Common myeloid progenitor, CD34-positive (primary cell): ENCODE results near the gene FASTKD3.
A peak's percentile ranks its signal among the peaks of the same experiment; 100 is the strongest.

Experiments
- CTCF ChIA-PET: fragments of 350-600 bp; sonication (Branson Sonifier 250); formaldehyde crosslinking; loops from one replicate; lab custom pipeline; 2021; ENCODE audit warnings: antibody characterized with exemption; lab: Charles Lee
- POLR2A ChIA-PET: fragments of 350-600 bp; sonication (Branson Sonifier 250); formaldehyde crosslinking; loops from one replicate; lab custom pipeline; 2021; ENCODE audit warnings: antibody characterized with exemption; lab: Charles Lee
- DNase-seq, 3 donors: peaks; one replicate each; pipeline versions ENCODE4 v3.0.0 to v3.0.0-alpha.2; 2013
- H3K27ac ChIP-seq, 2 experiments: 1 replicate in 1 of 2; 2 replicates in 1 of 2; pipeline ENCODE4 v1.7.0; 2013; ENCODE audit warnings: inconsistent platforms in 2 of 2, low read length in 2 of 2, mild to moderate bottlenecking in 2 of 2, low read depth in 1 of 2, moderate library complexity in 1 of 2; ENCODE audit not compliant: severe bottlenecking in 2 of 2, insufficient read depth in 1 of 2, poor library complexity in 1 of 2
- H3K27me3 ChIP-seq, 5 experiments: replicated peaks in 2 of 5; 1 replicate in 3 of 5; 2 replicates in 2 of 5; pipeline versions ENCODE4 v1.6.1 to v1.7.0; 2013; ENCODE audit warnings: low read length in 4 of 5, mild to moderate bottlenecking in 2 of 5, moderate library complexity in 2 of 5, inconsistent platforms in 1 of 5; ENCODE audit not compliant: insufficient read depth in 5 of 5, control insufficient read depth in 4 of 5
- H3K36me3 ChIP-seq, 4 experiments: 1 replicate in 2 of 4; 2 replicates in 2 of 4; pipeline versions ENCODE4 v1.6.1 to v1.7.0; 2013; ENCODE audit warnings: low read length in 3 of 4, control low read depth in 1 of 4, mild to moderate bottlenecking in 1 of 4; ENCODE audit not compliant: control insufficient read depth in 4 of 4, insufficient read depth in 4 of 4
- H3K4me1 ChIP-seq, 4 experiments: 1 replicate in 3 of 4; 2 replicates in 1 of 4; pipeline versions ENCODE4 v1.6.1 to v1.7.1; 2013; ENCODE audit warnings: low read length in 3 of 4, mild to moderate bottlenecking in 3 of 4, control low read depth in 1 of 4, inconsistent platforms in 1 of 4, moderate library complexity in 1 of 4; ENCODE audit not compliant: control insufficient read depth in 4 of 4, insufficient read depth in 4 of 4; ENCODE audit errors: control extremely low read depth in 1 of 4
- H3K4me3 ChIP-seq, 7 experiments: 1 replicate in 4 of 7; 2 replicates in 3 of 7; pipeline versions ENCODE4 v1.5.1 to v1.7.0; 2013; ENCODE audit warnings: mild to moderate bottlenecking in 7 of 7, low read length in 6 of 7, moderate library complexity in 6 of 7, inconsistent platforms in 2 of 7, low read depth in 2 of 7, control low read depth in 1 of 7; ENCODE audit not compliant: insufficient read depth in 4 of 7, control insufficient read depth in 1 of 7; ENCODE audit errors: extremely low read depth in 1 of 7
- H3K9me3 ChIP-seq, 5 experiments: 1 replicate in 4 of 5; 2 replicates in 1 of 5; pipeline versions ENCODE4 v1.6.1 to v1.7.1; 2013; ENCODE audit warnings: low read length in 4 of 5, mild to moderate bottlenecking in 2 of 5, inconsistent platforms in 1 of 5, low read depth in 1 of 5, moderate library complexity in 1 of 5; ENCODE audit not compliant: control insufficient read depth in 4 of 5, insufficient read depth in 2 of 5; ENCODE audit errors: control extremely low read depth in 1 of 5
- WGBS: methylation state at CpG from one replicate; pipeline ENCODE4 v1.1.5; 2013; ENCODE audit not compliant: insufficient coverage; 5-methylcytosine and 5-hydroxymethylcytosine counted together

FASTKD3 gene

DNA sequence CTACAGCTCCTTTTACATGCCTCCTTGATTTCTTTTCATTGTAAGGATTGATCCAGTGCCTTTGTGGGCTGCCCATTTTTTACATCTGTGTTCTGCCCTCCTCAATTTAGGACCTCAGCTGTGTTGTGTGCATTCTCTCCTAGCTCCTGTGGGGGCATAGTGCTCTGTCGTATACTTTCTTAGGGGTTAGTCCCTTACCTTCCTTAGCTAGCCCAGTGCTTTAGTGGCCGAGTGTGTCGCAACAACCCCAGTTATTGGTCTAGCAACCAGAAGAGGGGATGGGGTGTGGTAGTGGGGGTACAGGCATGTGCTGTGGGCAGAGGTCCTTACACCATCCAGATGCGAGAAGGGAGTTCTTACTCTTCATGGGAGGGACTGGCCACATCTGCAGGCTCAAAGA lies 12.3 kb upstream of the FASTKD3 start:
- ChIA-PET POLR2A (no interaction called here), CTCF (interaction anchor here (1.0 to 1.5 kb wide), 2 partner anchors 11 to 15 kb away, joined by 3 read pairs; no protein-coding TSS in a partner anchor)
- WGBS, result 93% methylated on average over 2 of the region's 4 CpGs
- Histone ChIP-seq H3K4me1 (no peaks in the 10 kb centered on the region), H3K4me3 (no peak overlapping the region), H3K9me3 (no peaks in the 10 kb centered on the region), H3K36me3 (peaks cover 22 to 93% (median 75%) of the 10 kb centered on the region in 4 experiments), H3K27me3 (no peaks in the 10 kb centered on the region), H3K27ac (no peak overlapping the region)
- DNase-seq, result no peak

DNA sequence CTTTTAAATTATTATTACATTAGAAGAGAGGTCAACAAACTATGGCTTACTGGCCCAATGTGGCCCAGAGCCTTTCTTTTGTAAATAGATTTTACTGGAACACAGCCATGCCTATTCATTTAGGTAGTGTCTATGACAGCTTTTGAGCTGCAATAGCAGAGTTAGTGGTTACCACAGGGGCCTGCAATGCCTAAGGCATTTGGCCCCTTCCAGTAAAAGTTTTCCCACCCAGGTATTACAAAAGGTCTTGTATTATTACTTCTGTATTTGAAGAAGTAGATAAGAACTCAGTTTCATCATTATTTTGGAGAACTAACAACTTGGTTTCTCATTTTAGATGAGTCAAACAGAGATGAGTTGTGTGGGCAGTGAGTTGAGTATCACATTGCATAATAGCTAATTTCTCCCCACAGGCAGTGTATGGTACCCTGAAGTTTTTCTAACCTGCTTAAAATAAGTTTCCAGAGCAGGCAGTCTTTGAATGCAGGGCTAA lies 9.6 kb upstream of the FASTKD3 start:
- no peak overlapping the region for H3K4me3 ChIP-seq
- peaks cover 24 to 94% (median 72%) of the 10 kb centered on the region in 4 experiments for H3K36me3 ChIP-seq
- ChIA-PET CTCF (interaction anchor here (1.0 to 1.6 kb wide), 2 partner anchors 9 kb away, joined by 3 to 4 read pairs; partner anchors contain the start of genes FASTKD3 and MTRR), POLR2A (interaction anchor here (0.6 kb wide), 1 partner anchor 144 kb away, joined by 4 read pairs; no protein-coding TSS in a partner anchor)
- H3K27me3 ChIP-seq, result no peaks in the 10 kb centered on the region
- H3K9me3 ChIP-seq, result no peaks in the 10 kb centered on the region
- H3K27ac ChIP-seq, result no peak overlapping the region
- H3K4me1 ChIP-seq, result no peaks in the 10 kb centered on the region
- peak in 2 of 3 donors; percentile 10 to 12 for DNase-seq

DNA sequence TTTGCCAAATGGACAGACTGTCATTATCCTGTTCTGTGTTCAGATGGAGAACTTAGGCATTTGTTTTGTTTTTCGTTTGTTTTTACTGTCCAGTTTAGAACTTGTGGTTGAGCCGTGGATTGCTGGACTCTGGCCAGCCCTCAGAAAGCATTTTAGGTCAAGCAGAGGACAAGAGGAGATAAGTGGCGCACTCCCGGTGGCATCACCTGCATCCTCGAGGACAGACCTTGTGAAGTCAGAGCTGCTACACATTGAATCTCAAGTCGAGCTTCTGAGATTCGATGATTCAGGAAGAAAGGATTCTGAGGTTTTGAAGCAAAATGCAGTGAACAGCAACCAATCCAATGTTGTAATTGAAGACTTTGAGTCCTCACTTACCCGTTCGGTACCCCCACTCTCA lies 9.0 kb upstream of the FASTKD3 start:
- 96% methylated on average over 8 of the region's 9 CpGs for WGBS
- Histone ChIP-seq H3K27ac (no peak overlapping the region), H3K9me3 (no peaks in the 10 kb centered on the region), H3K27me3 (no peaks in the 10 kb centered on the region), H3K36me3 (peaks cover 24 to 94% (median 70%) of the 10 kb centered on the region in 4 experiments), H3K4me3 (no peak overlapping the region), H3K4me1 (no peaks in the 10 kb centered on the region)
- ChIA-PET POLR2A (no interaction called here), CTCF (interaction anchor here (1.0 to 1.6 kb wide), 2 partner anchors 9 kb away, joined by 3 to 4 read pairs; partner anchors contain the start of genes FASTKD3 and MTRR)
- DNase-seq, result no peak

DNA sequence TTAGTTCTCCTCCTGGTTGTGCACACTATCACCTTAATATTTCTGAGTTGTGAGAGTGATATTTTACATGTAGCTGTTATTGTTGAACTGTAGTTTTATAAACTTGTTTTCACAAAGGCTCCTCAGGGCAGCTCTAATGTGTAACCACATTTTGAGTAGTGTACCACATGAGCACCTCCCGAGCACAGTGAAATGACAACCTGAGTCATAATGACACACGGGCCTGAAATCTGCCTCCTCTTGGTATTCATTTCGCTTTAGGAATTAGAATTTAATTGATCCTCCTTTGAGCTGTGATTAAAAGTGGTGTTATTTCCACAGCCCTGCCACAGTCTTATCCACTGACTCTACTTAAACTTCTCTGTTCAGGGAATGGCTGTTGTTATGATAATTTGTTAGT lies 8.0 kb upstream of the FASTKD3 start:
- WGBS, result 100% methylated on average over 1 of the region's 3 CpGs
- Histone ChIP-seq H3K36me3 (peaks cover 23 to 91% (median 64%) of the 10 kb centered on the region in 4 experiments), H3K27ac (no peak overlapping the region), H3K4me3 (no peak overlapping the region), H3K27me3 (no peaks in the 10 kb centered on the region), H3K4me1 (no peaks in the 10 kb centered on the region), H3K9me3 (no peaks in the 10 kb centered on the region)
- DNase-seq, result no peak
- ChIA-PET POLR2A (interaction anchor here (1.0 kb wide), 1 partner anchor 10 kb away, joined by 3 read pairs; no protein-coding TSS in a partner anchor), CTCF (interaction anchor here (6.2 kb wide), 1 partner anchor 9 kb away, joined by 37 read pairs; no protein-coding TSS in a partner anchor)

DNA sequence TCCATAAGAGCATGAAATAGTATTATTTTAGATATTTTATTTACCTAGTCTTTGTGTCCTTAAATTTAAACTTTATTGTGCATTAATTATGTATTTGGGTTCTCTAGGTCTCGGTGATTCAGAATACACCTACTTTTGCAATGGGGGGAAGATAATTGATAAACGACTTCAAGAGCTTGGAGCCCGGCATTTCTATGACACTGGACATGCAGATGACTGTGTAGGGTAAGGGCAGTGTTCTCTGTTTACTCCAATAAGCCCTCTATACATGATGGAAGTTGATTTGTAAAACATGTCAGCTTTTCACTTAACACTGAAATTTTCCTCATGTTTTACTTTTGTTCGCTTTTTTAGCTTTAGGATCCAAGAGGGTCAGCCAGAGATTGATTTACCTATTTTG lies 6.3 kb upstream of the FASTKD3 start:
- POLR2A ChIA-PET, result no interaction called here
- Histone ChIP-seq H3K36me3 (peaks cover 25 to 81% (median 50%) of the 10 kb centered on the region in 4 experiments), H3K27ac (no peak overlapping the region), H3K4me3 (no peak overlapping the region), H3K9me3 (no peaks in the 10 kb centered on the region), H3K4me1 (peaks cover 1 to 7% (median 4%) of the 10 kb centered on the region in 4 experiments), H3K27me3 (no peaks in the 10 kb centered on the region)
- CTCF ChIA-PET, result interaction anchor here (1.0 to 6.2 kb wide), 2 partner anchors 11 to 61 kb away, joined by 3 to 37 read pairs; no protein-coding TSS in a partner anchor
- DNase-seq, result no peak
- 92% methylated on average over 4 of the region's 4 CpGs for WGBS

DNA sequence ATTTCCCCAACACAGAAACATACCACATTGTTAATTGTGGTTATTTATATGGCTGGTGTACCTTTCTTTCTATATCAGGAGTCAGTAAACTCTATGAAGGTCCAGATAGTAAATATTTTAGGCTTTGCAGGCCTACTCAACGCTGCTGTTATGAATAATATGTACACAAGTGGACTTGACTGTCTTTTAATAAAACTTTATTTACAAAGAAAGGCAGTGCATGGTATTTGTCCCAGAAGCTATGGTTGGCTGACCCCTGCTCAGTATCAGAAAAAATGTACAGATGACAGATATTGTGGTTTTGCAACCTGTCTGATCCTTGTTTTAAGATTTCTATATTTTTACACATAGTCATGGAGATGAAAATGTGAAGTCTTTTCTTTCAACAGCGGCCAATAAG lies 5.8 kb upstream of the FASTKD3 start:
- peaks cover 25 to 76% (median 45%) of the 10 kb centered on the region in 4 experiments for H3K36me3 ChIP-seq
- H3K9me3 ChIP-seq, result no peaks in the 10 kb centered on the region
- CTCF ChIA-PET, result interaction anchor here (0.9 to 6.2 kb wide), 3 partner anchors 8 to 61 kb away, joined by 3 to 37 read pairs (median 3); no protein-coding TSS in a partner anchor
- WGBS, result no CpG with 5 or more reads among the region's 2 CpGs
- no peak for DNase-seq
- H3K4me3 ChIP-seq, result no peak overlapping the region
- POLR2A ChIA-PET, result no interaction called here
- no peak overlapping the region for H3K27ac ChIP-seq
- H3K27me3 ChIP-seq, result no peaks in the 10 kb centered on the region
- peaks cover 6 to 12% (median 8%) of the 10 kb centered on the region in 4 experiments for H3K4me1 ChIP-seq

DNA sequence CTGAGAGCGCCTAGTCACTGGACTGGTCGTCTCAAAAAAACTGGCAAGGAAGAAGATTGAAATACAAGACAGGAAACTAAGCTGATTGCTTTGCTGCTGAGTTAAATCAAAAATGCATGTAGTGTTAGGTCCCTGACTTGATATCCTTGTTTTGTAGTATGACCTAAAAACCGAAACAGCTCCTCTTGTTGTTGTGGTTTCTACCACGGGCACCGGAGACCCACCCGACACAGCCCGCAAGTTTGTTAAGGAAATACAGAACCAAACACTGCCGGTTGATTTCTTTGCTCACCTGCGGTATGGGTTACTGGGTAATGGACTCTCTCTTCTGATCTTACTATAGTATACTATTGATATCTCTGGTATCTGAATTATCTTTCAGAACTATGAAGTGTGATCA lies 4.4 kb upstream of the FASTKD3 start:
- 91% methylated on average over 7 of the region's 9 CpGs for WGBS
- POLR2A ChIA-PET, result no interaction called here
- peaks cover 9 to 15% (median 13%) of the 10 kb centered on the region in 4 experiments for H3K4me1 ChIP-seq

More for the DNA sequence above, 4.4 kb upstream of the FASTKD3 start:
- H3K36me3 ChIP-seq, result peaks cover 20 to 64% (median 37%) of the 10 kb centered on the region in 4 experiments
- H3K27me3 ChIP-seq, result no peaks in the 10 kb centered on the region
- no peak overlapping the region for H3K4me3 ChIP-seq
- CTCF ChIA-PET, result interaction anchor here (1.2 to 6.2 kb wide), 3 partner anchors 13 to 56 kb away, joined by 3 to 37 read pairs (median 3); no protein-coding TSS in a partner anchor
- no peaks in the 10 kb centered on the region for H3K9me3 ChIP-seq
- no peak overlapping the region for H3K27ac ChIP-seq
- DNase-seq, result no peak
